Fibroblast of pulmonary artery (primary cell): ENCODE measurements around the gene ERFE.

Source experiments
- DNase-seq: peaks from one replicate; pipeline ENCODE4 v3.0.0-alpha.2; 2010; ENCODE audit warnings: low read depth
- H3K4me3 ChIP-seq: replicated peaks from 2 replicates; pipeline ENCODE4 v1.5.1; 2011; ENCODE audit warnings: low read depth, mild to moderate bottlenecking, control low read depth, low read length, moderate library complexity
- TF ChIP-seq, protein P1 (sequence below): IDR thresholded peaks from 2 replicates; pipeline ENCODE4 v1.5.1; 2011; ENCODE audit warnings: mild to moderate bottlenecking, control low read depth, low read length, inconsistent platforms; ENCODE audit errors: missing control alignments

Gene ERFE

GRCh38 chr2:238174291-238174690 lies 15.5 kb downstream of the ERFE start:
- TF ChIP-seq, protein P1, sequence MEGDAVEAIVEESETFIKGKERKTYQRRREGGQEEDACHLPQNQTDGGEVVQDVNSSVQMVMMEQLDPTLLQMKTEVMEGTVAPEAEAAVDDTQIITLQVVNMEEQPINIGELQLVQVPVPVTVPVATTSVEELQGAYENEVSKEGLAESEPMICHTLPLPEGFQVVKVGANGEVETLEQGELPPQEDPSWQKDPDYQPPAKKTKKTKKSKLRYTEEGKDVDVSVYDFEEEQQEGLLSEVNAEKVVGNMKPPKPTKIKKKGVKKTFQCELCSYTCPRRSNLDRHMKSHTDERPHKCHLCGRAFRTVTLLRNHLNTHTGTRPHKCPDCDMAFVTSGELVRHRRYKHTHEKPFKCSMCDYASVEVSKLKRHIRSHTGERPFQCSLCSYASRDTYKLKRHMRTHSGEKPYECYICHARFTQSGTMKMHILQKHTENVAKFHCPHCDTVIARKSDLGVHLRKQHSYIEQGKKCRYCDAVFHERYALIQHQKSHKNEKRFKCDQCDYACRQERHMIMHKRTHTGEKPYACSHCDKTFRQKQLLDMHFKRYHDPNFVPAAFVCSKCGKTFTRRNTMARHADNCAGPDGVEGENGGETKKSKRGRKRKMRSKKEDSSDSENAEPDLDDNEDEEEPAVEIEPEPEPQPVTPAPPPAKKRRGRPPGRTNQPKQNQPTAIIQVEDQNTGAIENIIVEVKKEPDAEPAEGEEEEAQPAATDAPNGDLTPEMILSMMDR, result no peak
- no peak for DNase-seq
- H3K4me3 ChIP-seq, result no peak overlapping the region

DNA sequence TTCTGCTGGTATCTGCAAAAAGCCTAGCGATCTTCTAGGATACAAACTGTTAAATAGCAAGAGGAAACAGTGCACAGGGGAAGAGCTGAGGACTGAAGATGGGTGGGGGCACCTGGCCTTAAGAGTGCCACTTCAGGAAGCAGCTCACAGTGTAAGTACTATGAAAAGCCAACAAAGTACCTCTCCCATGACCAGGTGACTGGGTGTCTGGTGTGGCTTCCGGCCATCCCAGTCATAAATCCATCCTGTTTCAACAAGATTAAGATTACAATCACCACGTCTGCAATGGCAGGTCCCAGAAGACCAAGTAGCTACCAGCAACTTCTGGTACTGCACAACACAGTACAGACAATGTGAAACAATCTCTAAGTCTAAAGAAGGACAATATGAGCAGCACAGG lies 15.9 kb downstream of the ERFE start:
- no peak for DNase-seq
- no peak overlapping the region for H3K4me3 ChIP-seq
- TF ChIP-seq, protein P1, result no peak

- DNase-seq, result no peak
- TF ChIP-seq, protein P1, result no peak
- H3K4me3 ChIP-seq, result no peak overlapping the region
Observed at GRCh38 chr2:238176613-238177012, 17.8 kb downstream of the ERFE start.

DNA sequence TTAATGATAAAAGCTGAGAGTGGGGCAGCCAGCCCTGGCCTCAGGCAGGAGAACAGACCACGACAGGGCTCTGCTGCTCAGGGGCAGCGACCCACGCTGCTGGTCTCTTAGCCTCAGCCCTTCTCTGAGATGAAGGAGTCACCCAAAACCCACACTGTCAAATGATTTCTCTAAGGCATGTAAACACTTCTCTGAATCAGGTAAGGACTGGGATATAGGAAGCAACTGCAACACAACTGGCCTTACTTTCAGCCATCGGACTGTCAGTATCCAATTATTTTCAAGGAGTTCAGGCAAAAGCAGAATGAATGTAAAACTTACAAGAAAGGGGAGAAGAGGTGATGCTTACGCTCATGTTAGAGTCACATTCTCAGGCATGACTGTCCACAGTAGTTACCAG lies 21.8 kb downstream of the ERFE start:
- H3K4me3 ChIP-seq, result no peak overlapping the region
- TF ChIP-seq, protein P1, result no peak
- DNase-seq, result no peak

DNA sequence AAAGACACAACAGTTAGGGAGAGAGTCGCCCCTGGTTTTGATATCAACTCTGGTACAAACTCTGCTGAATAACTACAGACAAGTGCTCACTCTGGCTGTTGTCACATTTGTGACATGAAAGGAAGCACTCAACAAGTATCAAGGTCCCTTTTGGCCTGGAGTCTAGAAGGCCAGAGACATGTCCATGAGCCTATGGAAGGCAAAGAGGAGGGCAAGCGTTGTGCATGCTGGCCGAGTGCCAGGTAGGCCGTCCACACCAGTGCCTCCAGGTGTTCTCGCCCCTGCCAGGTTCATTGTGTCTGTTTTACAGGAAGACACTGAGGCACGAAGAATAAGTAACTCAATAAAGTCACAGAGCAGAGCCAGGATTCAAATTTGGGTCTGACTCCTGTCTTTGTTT lies 23.6 kb downstream of the ERFE start:
- DNase-seq, result no peak
- no peak overlapping the region for H3K4me3 ChIP-seq
- TF ChIP-seq, protein P1, result no peak

DNA sequence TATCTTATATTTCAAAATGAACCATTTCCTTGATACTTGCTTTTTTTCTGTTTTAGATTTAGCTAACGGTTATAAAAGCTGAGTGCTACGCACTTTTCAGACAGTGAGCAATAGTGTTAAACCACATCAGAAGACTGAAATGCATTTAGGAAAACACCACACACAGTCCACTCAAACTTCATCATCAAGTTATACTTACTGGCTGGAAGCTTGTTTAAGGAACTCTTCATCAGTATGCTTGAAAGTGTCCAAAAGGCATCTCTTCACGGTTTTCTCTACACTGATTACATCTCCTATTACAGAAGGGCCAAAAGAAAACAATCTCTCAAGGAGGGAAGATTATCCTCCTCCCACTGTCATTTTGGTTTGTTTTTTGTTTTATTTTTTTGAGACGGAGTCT lies 25.1 kb downstream of the ERFE start:
- no peak overlapping the region for H3K4me3 ChIP-seq
- no peak for DNase-seq
- TF ChIP-seq, protein P1, result no peak
